ENCODE data around the gene SERPING1.

Gene SERPING1

DNA sequence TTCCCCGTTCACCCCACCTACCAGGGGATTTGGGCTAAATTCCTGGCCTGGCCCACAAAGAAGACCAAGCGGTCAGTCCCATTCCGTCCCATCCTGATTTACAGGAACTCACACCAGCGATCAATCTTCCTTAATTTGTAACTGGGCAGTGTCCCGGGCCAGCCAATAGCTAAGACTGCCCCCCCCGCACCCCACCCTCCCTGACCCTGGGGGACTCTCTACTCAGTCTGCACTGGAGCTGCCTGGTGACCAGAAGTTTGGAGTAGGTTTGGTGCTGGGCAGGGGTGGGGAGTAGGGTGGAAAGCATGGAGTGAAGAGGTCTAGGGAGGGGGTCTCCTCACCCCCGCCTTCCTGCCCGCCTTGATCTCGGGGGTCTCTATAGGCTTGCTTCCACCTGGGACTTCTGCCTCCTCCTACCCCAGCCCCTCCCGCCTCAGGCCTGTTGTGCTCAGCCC lies at the start of gene SERPING1:
TSS of gene SERPING1 (plus strand) at position 225 of the 455 bp plus-strand sequence. CDS start 586 bp downstream, outside the sequence.
- peak in 17 of 51 donors; percentile 3 to 61 (median 25) for DNase-seq

DNA sequence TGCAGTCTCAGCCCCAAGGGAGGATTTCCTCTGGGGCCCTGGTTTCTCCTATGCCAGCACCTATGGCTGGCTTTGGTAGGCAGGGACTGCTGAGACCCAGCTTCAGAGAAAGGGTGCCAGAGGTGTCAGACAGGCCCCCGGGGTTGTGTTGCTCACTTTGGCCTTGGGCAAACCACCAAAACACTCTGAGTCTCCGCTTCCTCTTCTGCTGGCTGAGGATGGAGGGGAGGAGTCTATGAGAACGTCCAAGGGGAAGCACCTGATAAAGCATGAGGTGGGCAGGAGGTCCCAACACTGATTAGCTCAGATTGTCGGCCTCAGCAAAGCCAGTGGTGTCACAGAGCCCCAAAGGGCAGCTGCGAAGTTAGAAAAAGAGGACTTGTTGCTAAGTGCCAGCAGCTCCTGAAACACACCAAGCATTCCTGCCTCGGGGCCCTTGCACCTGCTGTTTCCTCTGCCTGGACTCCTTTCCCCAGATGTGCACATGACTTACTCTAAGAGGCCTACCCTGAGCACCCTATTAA lies 49.6 kb upstream of the SERPING1 start:
- peak in 1 of 51 donors; percentile 4 for DNase-seq

DNA sequence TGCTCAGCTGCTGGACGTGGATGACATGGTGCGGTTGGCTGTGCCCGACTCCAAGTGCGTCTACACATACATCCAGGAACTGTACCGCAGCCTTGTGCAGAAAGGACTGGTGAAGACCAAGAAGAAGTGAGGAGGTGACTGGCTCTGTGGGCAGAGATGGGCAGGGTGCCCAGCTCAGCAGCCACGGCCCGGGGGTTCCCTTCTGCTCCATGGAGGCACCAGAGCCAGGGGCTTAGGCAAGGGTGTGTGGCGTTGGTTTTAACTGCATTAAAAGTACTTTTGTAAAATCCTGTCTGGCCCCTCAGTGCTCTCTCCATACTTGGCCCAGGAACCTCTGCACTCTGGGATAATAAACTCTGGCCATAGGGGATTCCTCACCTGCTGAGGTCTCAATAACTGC lies 47.5 kb upstream of the SERPING1 start:
- DNase-seq, result no peak

DNA sequence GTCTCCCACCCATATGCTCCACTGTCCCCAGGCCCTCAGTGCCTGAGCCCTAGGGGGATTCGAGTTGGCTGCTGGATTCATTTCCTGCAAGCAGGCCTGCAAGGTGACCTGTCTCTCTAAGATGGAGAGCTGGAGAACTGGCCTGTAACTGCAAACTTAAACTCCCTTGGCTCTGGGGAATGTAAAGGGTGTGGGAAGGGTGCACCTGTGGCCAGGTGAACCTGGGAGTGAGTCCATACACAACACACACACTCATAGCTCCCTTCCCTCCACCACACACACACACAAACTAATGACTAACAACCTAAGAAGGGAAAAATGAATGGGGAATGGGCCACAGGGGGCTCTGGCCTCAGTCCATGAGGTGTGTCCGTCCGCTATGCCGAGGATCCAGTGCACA lies 45.5 kb upstream of the SERPING1 start:
- no peak for DNase-seq

GRCh38 chr11:57552479-57552878 lies 45.0 kb upstream of the SERPING1 start:
- DNase-seq, result no peak

DNA sequence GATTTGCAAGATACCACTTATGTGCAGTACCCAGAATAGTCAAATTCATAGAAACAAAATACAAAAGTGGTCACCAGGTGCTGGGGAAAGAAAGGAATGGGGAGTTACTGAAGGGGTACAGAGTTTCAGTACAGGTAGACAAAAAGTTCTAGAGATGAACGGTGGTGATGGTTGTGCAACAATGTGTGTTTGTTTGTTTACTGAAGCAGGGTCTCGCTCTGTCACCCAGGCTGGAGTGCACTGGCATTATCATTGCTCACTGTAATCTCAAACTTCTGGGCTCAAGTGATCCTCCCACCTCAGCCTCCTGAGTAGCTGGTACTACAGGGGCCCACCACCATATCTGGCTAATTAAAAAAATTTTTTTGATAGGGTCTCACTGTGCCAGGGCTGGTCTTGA lies 42.1 kb upstream of the SERPING1 start:
- DNase-seq, result no peak

DNA sequence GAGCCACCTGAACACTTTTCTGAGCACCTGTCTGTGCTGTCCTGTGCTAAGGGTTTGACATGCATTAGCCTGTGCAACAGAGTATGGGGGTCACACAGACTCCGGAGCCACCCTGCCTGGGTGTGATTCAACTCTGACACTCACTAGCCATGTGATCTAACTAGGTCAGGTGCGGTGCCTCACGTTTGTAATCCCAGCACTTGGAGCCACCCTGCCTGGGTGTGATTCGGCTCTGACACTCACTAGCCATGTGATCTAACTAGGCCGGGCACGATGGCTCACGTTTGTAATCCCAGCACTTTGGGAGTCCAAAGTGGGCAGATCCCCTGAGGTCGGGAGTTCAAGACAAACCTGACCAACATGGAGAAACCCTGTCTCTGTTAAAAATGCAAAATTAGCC lies 41.4 kb upstream of the SERPING1 start:
- no peak for DNase-seq

DNA sequence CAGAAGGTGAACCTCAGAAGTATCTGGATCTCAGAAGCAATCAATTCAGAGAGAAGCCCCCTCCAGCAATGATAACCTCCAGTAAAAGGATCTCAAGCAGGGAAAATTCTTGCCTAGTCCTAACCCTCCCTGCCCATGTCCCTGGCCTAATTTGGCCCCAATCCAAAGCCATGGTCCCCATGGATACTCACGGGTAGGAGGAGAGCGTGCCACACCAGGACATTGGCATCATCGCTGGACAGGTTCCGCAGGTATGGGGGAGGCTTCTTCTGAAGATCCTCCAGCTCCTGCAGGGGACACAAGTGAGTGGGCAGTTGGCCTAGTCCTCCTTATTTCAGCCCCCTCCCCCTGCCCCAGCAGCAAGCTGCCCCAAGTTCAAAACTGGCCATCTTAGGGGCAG lies 37.3 kb upstream of the SERPING1 start:
- DNase-seq, result no peak

- DNase-seq, result no peak
Measured at GRCh38 chr11:57562596-57562995, 34.9 kb upstream of the SERPING1 start.

- DNase-seq, result peak in 18 of 51 donors; percentile 4 to 62 (median 24)
Measured at GRCh38 chr11:57566005-57566904, 31.2 kb upstream of the SERPING1 start.

DNA sequence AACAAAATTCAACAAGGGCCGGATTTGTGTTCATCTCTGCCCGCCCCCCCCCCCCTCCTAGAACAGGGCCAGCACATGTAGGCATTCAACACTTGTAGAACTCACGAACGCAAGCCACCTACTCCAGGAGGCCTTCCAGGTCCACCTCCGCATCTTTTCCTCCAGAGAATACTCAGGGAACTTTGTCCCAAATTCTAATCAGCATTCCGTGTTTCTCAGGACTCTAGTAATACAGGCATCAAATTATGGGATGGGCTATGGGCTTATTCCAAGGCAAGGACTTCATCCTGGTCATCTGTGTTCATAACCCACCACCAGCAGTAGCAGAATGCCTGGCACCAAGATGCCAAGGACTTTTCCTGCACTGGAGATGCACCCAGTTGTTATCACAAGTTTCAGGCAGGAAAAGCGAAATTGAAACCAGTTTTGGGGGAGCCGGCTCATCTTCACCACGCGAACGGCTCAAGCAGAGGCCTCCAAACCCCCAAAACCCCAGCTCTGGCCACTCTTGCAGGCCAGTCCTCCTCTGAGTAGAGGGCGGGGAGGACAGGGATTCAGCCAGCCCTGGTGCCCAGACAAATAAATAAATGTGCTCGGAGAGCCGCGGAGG lies 30.5 kb upstream of the SERPING1 start:
- peak in 5 of 51 donors; percentile 34 to 65 (median 47) for DNase-seq

- peak in 50 of 51 donors; percentile 20 to 94 (median 65) for DNase-seq
Measured at GRCh38 chr11:57567515-57568329, 29.8 kb upstream of the SERPING1 start, which contains the start of gene UBE2L6. Gene UBE2L6, minus strand, starts transcription at chr11:57567672. Its CDS starts 61 bp downstream, at chr11:57567611.

DNA sequence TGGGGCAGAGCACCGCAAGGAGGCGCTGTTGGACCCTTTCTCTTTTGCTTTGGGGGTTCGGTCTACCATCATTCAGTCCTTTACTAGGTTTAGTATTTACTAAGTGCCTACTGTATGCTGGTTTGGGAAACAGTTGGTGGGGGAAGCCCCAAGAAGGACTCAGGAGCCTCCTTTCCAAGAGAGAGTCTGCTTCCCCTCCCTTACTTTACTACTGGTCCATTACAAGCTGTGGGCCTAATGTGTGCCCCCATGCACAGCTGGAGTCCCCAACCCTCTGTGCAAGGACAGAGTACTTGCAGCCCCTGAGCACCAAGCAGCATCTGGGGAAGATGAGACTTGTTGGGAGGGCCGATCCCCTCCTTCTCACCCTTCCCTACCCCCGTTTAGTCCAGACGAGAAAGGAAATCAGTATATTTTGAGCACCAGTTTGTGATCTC lies 29.1 kb upstream of the SERPING1 start:
- DNase-seq, result peak in 17 of 51 donors; percentile 12 to 89 (median 59)

- no peak for DNase-seq
Measured at GRCh38 chr11:57571606-57572005, 25.9 kb upstream of the SERPING1 start.

GRCh38 chr11:57574061-57574460 lies 23.4 kb upstream of the SERPING1 start:
- DNase-seq, result no peak

GRCh38 chr11:57584341-57584740 lies 13.1 kb upstream of the SERPING1 start:
- no peak for DNase-seq

- DNase-seq, result no peak
Measured at GRCh38 chr11:57585301-57585700, 12.2 kb upstream of the SERPING1 start.

DNA sequence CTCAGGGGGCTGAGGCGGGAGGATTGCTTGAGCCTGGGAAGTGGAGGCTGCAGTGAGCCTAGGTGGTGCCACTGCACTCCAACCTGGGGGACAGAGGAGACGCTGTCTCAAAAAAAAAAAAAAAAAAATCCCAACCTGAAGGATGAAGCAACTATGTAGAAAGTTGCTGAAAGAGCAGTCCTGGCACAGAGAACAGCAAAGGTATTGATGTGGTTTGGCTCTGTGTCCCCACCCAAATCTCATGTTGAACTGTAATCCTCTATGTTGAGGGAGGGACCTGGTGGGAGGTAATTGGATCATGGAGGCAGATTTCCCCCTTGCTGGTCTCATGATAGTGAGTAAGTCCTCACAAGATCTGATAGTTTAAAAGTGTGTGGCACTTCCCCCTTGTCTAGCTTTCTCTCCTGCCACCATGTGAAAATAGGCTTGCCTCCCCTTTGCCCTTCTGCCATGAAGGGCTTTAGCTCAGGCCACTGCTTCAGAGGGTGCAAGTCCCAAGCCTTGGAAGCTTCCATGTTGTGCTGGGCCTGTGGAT lies 10.7 kb upstream of the SERPING1 start:
- DNase-seq, result no peak

GRCh38 chr11:57588046-57588710 lies 9.3 kb upstream of the SERPING1 start:
- no peak for DNase-seq

DNA sequence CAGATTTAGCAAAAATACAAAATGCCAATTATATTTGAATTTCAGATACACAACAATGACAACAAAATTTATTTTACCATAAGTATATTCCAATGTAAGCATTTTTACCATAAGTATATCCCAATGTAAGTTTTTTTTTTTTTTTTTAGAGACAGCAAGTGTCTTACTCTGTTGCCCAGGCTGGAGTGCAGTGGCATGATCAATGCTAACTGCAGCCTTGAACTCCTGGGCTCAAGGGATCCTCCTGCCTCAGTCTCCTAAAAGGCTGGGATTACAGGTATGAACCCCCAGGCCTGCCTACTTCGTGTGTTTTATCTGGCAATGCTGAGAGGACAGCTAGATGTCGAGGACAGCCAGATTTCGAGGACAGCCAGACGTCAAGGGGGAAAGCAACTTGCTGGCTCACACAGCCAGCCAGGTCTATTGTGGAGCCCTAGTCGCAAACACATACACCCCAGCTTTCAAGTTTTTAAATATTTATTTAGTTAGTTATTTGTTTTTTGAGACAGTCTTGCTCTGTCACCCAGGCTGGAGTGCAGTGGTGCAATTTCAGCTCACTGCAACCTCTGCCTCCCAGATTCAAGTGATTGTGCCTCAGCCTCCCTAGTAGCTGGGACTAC lies 1.1 kb upstream of the SERPING1 start:
- DNase-seq, result no peak

All from hypothalamus (tissue), 51 donors.